Stomach (tissue), 4 donors: ENCODE results near the gene FBXL7.

ENCODE experiments used
- POLR2AphosphoS5 ChIP-seq, 3 donors: sonication (generic); formaldehyde crosslinking; IDR thresholded peaks; one replicate each; pipeline ENCODE4 v1.6.1; 2016; ENCODE audit warnings: antibody characterized with exemption in 3 of 3
- TF ChIP-seq, protein P1 (sequence below), 7 experiments: fragments of 450-650 bp in 4 of 7; fragments of 200-600 bp in 3 of 7; sonication (generic) in 3 of 7; IDR thresholded peaks; one replicate each; pipeline ENCODE4 v1.5.1; 2016 to 2019; ENCODE audit warnings: antibody characterized with exemption in 7 of 7, control low read depth in 2 of 7, mild to moderate bottlenecking in 1 of 7

DNA sequence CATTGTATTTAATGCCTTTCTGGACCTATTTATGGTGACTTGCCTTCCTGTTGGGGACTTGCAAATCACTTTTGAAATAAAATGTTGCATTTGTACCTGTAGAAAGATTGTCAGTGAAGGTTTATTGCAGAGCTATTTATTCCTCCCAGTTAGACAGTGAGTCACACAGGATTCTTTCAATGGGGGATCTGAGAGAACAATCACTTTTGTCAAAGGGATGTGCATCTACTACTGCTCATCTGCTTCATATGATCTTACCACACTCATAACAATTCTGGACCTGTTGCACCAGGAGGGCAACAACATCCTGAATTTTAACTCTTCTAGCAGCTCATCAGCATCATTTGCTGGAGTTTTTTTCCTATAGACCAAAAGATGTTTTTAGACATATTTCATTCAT, 66.8 kb downstream of the FBXL7 start:
- TF ChIP-seq POLR2AphosphoS5 (IDR thresholded peaks at IDR 0.05) = no peak
- TF ChIP-seq, protein P1, sequence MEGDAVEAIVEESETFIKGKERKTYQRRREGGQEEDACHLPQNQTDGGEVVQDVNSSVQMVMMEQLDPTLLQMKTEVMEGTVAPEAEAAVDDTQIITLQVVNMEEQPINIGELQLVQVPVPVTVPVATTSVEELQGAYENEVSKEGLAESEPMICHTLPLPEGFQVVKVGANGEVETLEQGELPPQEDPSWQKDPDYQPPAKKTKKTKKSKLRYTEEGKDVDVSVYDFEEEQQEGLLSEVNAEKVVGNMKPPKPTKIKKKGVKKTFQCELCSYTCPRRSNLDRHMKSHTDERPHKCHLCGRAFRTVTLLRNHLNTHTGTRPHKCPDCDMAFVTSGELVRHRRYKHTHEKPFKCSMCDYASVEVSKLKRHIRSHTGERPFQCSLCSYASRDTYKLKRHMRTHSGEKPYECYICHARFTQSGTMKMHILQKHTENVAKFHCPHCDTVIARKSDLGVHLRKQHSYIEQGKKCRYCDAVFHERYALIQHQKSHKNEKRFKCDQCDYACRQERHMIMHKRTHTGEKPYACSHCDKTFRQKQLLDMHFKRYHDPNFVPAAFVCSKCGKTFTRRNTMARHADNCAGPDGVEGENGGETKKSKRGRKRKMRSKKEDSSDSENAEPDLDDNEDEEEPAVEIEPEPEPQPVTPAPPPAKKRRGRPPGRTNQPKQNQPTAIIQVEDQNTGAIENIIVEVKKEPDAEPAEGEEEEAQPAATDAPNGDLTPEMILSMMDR (IDR thresholded peaks at IDR 0.05) = no peak
